Natural killer cell (primary cell): ENCODE measurements around the gene GRM4. TPM values are rescaled to one million over a fixed set of nuclear protein-coding genes. Genes with fewer than 3 reads are reported as not detected.

Experiments
- ATAC-seq, 3 donors: fragments of 150-1000 bp in 2 of 3; fragments of 200-7000 bp in 1 of 3; cut with Tn5 transposase; 1 replicate in 1 of 3; 2 replicates in 2 of 3; pipeline ENCODE4 v1.10.0; 2021; ENCODE audit warnings: mild to moderate bottlenecking in 2 of 3, moderate library complexity in 2 of 3
- DNase-seq, 2 donors: peaks; one replicate each; pipeline versions ENCODE4 v3.0.0 to v3.0.0-alpha.2; 2013 to 2021; ENCODE audit warnings: mixed read lengths in 1 of 2
- H3K27ac ChIP-seq: one replicate; pipeline ENCODE4 v1.5.1; 2013; ENCODE audit warnings: mild to moderate bottlenecking, low read length
- H3K27me3 ChIP-seq: one replicate; pipeline ENCODE4 v1.6.1; 2013; ENCODE audit warnings: low read length; ENCODE audit not compliant: control insufficient read depth, insufficient read depth
- H3K36me3 ChIP-seq: one replicate; pipeline ENCODE4 v1.6.1; 2013; ENCODE audit warnings: low read length; ENCODE audit not compliant: control insufficient read depth, insufficient read depth
- H3K4me1 ChIP-seq: one replicate; pipeline ENCODE4 v1.6.1; 2013; ENCODE audit warnings: low read length; ENCODE audit not compliant: control insufficient read depth, insufficient read depth
- H3K4me3 ChIP-seq: one replicate; pipeline ENCODE4 v1.5.1; 2013; ENCODE audit warnings: low read length
- H3K9me3 ChIP-seq: one replicate; pipeline ENCODE4 v1.6.1; 2013; ENCODE audit warnings: low read length; ENCODE audit not compliant: control insufficient read depth, insufficient read depth
- H3K27ac Mint-ChIP-seq, 2 donors: one replicate each; pipeline ENCODE4 v1.8.0; 2022; ENCODE audit warnings: mild to moderate bottlenecking in 2 of 2, mixed read lengths in 2 of 2, moderate library complexity in 1 of 2
- H3K27me3 Mint-ChIP-seq, 2 donors: one replicate each; pipeline ENCODE4 v1.8.0; 2022; ENCODE audit warnings: low read depth in 2 of 2, mixed read lengths in 2 of 2
- H3K36me3 Mint-ChIP-seq: one replicate; pipeline ENCODE4 v1.8.0; 2022; ENCODE audit warnings: mixed read lengths
- H3K4me1 Mint-ChIP-seq, 2 donors: one replicate each; pipeline ENCODE4 v1.8.0; 2022; ENCODE audit warnings: mixed read lengths in 2 of 2
- H3K4me3 Mint-ChIP-seq: one replicate; pipeline ENCODE4 v1.8.0; 2022; ENCODE audit warnings: mild to moderate bottlenecking, moderate library complexity, mixed read lengths
- H3K9me3 Mint-ChIP-seq, 2 donors: one replicate each; pipeline ENCODE4 v1.8.0; 2022; ENCODE audit warnings: mixed read lengths in 2 of 2
- CTCF ChIP-seq: fragments of 200-600 bp; IDR thresholded peaks from one replicate; pipeline ENCODE4 v1.8.0; 2022; ENCODE audit warnings: antibody characterized with exemption
- WGBS: methylation state at CpG from one replicate; pipeline ENCODE4 v1.1.7; 2013; ENCODE audit warnings: missing lambda C conversion rate; ENCODE audit not compliant: insufficient coverage; 5-methylcytosine and 5-hydroxymethylcytosine counted together
- intact Hi-C: fragments of 100-400 bp; cut with micrococcal nuclease; formaldehyde crosslinking; loops from one replicate; pipeline ENCODE4 v1.14.2; 2022
- total RNA-seq, 4 donors: library from RNA; stranded (reverse); fragments of 120-200 nt in 1 of 4; gene quantifications; one replicate each; pipeline versions ENCODE4 v1.2.3 to v1.2.4, GENCODE V29; 2013 to 2022

The GRM4 gene
- total RNA-seq, 3 donors from 2014 or later (not counting 1 experiment from before 2014, with no cell fraction given): not detected

- H3K4me3 Mint-ChIP-seq: no peak overlapping the region
- no peak for ATAC-seq
These were observed 86.7 kb downstream of the GRM4 start for GRCh38 chr6:34059136-34059731.

GRCh38 chr6:34057790-34058189 lies 88.1 kb downstream of the GRM4 start:
- Histone ChIP-seq H3K27ac (no peak overlapping the region), H3K4me1 (no peaks in the 10 kb centered on the region), H3K27me3 (no peaks in the 10 kb centered on the region), H3K9me3 (no peaks in the 10 kb centered on the region), H3K36me3 (no peaks in the 10 kb centered on the region), H3K4me3 (no peak overlapping the region)
- Mint-ChIP-seq H3K27me3 (peaks cover 15 to 25% of the 10 kb centered on the region in 2 donors), H3K9me3 (no peaks in the 10 kb centered on the region), H3K4me3 (no peak overlapping the region), H3K36me3 (no peaks in the 10 kb centered on the region), H3K4me1 (peaks cover 7 to 10% of the 10 kb centered on the region in 2 donors), H3K27ac (no peak overlapping the region)
- DNase-seq: no peak
- no peak for TF ChIP-seq CTCF
- intact Hi-C loops: no loop called here
- no peak for ATAC-seq
- 78% methylated on average over 6 of the region's 6 CpGs for WGBS

More at GRCh38 chr6:34059136-34059731, 86.7 kb downstream of the GRM4 start:
- Mint-ChIP-seq H3K27me3 (peaks cover 17 to 25% of the 10 kb centered on the region in 2 donors), H3K36me3 (no peaks in the 10 kb centered on the region), H3K9me3 (no peaks in the 10 kb centered on the region), H3K4me1 (peaks cover 7 to 10% of the 10 kb centered on the region in 2 donors), H3K27ac (no peak overlapping the region)
- TF ChIP-seq CTCF: no peak
- Histone ChIP-seq H3K4me3 (no peak overlapping the region), H3K27ac (no peak overlapping the region), H3K9me3 (no peaks in the 10 kb centered on the region), H3K36me3 (no peaks in the 10 kb centered on the region), H3K27me3 (no peaks in the 10 kb centered on the region), H3K4me1 (no peaks in the 10 kb centered on the region)
- intact Hi-C loops: no loop called here
- DNase-seq: no peak
- 81% methylated on average over 16 of the region's 17 CpGs for WGBS

GRCh38 chr6:34057191-34057590 lies 88.7 kb downstream of the GRM4 start:
- no peak for DNase-seq
- peaks cover 7 to 10% of the 10 kb centered on the region in 2 donors for H3K4me1 Mint-ChIP-seq
- H3K9me3 Mint-ChIP-seq: no peaks in the 10 kb centered on the region
- Histone ChIP-seq H3K9me3 (no peaks in the 10 kb centered on the region), H3K27me3 (no peaks in the 10 kb centered on the region), H3K4me3 (no peak overlapping the region), H3K4me1 (no peaks in the 10 kb centered on the region), H3K36me3 (no peaks in the 10 kb centered on the region), H3K27ac (no peak overlapping the region)
- no peaks in the 10 kb centered on the region for H3K36me3 Mint-ChIP-seq
- H3K27ac Mint-ChIP-seq: no peak overlapping the region
- H3K27me3 Mint-ChIP-seq: peaks cover 20 to 29% of the 10 kb centered on the region in 2 donors
- no peak overlapping the region for H3K4me3 Mint-ChIP-seq
- no peak for TF ChIP-seq CTCF
- WGBS: 89% methylated on average over 16 of the region's 16 CpGs
- intact Hi-C loops: no loop called here
- no peak for ATAC-seq
